Measurements from ENCODE around the gene CFAP57. TPM values are rescaled to one million over a fixed set of nuclear protein-coding genes. Genes with fewer than 3 reads are reported as not detected.
A peak's percentile ranks its signal among the peaks of the same experiment; 100 is the strongest.

The CFAP57 gene
- total RNA-seq, 4 donors from 2014 or later = 2.1 to 5.6 (median 4.1) TPM

- WGBS, 2 donors = 41 to 45% methylated on average over 8 of the region's 8 CpGs
- Histone ChIP-seq H3K9me3 (no peaks in the 10 kb centered on the region), H3K4me3 (replicated peaks in 1 of 3) (no peak overlapping the region), H3K27ac (peak overlapping the region; percentile 68 to 90 (median 69)), H3K27me3 (no peaks in the 10 kb centered on the region), H3K4me1 (peaks cover 19 to 49% of the 10 kb centered on the region in 2 donors), H3K36me3 (no peaks in the 10 kb centered on the region)
- intact Hi-C loops (cut with DNase I) = no loop called here
- TF ChIP-seq POLR2A (IDR thresholded peaks at IDR 0.05) (peak in 1 of 2 donors; percentile 33), CTCF (IDR thresholded peaks at IDR 0.05) (no peak)
- peak; percentile 89 to 90 for DNase-seq
Measured at GRCh38 chr1:43256675-43257570, 84.8 kb downstream of the CFAP57 start.

DNA sequence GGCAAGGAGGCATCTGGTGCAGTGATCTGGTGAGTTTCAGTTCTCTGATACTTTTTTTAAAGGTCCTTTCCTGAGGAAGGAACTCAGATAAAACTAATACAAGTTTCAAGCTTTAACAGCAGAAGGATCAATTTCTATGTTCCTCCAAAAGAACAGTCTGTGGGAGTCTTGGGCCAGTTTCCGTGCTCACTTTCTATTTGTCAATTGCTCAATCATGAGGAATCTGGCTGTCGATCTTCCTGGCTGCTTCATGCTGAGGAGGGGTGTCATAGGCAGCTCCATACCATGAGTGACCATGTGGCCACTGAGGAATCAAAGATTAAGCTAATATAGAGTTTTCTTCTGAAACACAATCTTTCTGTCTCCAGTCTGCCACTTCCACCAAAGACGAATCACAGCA lies 86.2 kb downstream of the CFAP57 start:
- TF ChIP-seq CTCF (IDR thresholded peaks at IDR 0.05) = no peak
- intact Hi-C loops (cut with DNase I) = no loop called here
- WGBS, 2 donors = 43 to 44% methylated on average over 3 of the region's 3 CpGs
- no peaks in the 10 kb centered on the region for H3K9me3 ChIP-seq
- H3K27ac ChIP-seq = peak overlapping the region; percentile 64 to 69 (median 68)
- H3K36me3 ChIP-seq = no peaks in the 10 kb centered on the region
- no peak for DNase-seq
- no peaks in the 10 kb centered on the region for H3K27me3 ChIP-seq
- peaks cover 25 to 49% of the 10 kb centered on the region in 2 donors for H3K4me1 ChIP-seq
- H3K4me3 ChIP-seq (replicated peaks in 1 of 3) = no peak overlapping the region

GRCh38 chr1:43265431-43265830 lies 93.3 kb downstream of the CFAP57 start:
- Histone ChIP-seq H3K4me3 (replicated peaks in 1 of 3) (no peak overlapping the region), H3K36me3 (no peaks in the 10 kb centered on the region), H3K27ac (peak overlapping the region; percentile 55 to 89 (median 78)), H3K4me1 (peaks cover 47 to 50% of the 10 kb centered on the region in 2 donors), H3K27me3 (no peaks in the 10 kb centered on the region), H3K9me3 (no peaks in the 10 kb centered on the region)
- DNase-seq = peak; percentile 39
- intact Hi-C loops (cut with DNase I) = no loop called here
- 32 to 33% methylated on average over 4 of the region's 4 CpGs for WGBS, 2 donors
- no peak for TF ChIP-seq CTCF (IDR thresholded peaks at IDR 0.05)
- peak in 1 of 2 donors; percentile 35 for TF ChIP-seq POLR2A (IDR thresholded peaks at IDR 0.05)

DNA sequence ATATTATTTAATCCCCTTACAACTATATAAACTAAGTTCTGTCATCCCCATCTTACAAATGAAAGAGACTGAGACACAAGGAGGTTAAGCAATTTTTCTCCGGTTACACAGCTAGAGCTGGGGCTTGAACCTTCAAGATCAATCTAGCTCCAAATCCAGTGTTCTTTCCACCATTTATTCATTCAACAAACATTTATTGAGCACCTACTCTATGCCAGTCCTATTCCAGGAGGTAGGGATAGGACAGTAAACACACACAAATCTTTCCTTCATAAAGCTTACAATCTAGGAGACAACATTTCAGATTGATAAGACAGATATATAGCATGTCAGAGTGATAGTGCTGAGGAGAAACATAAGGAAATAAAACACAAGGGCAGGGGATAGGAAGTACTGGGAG lies 94.8 kb downstream of the CFAP57 start:
- intact Hi-C loops (cut with DNase I) = no loop called here
- TF ChIP-seq POLR2A (IDR thresholded peaks at IDR 0.05) (no peak), CTCF (IDR thresholded peaks at IDR 0.05) (no peak)
- peaks cover 53 to 54% of the 10 kb centered on the region in 2 donors for H3K4me1 ChIP-seq
- no peak for DNase-seq
- peak overlapping the region; percentile 55 to 89 (median 65) for H3K27ac ChIP-seq
- H3K9me3 ChIP-seq = no peaks in the 10 kb centered on the region
- H3K36me3 ChIP-seq = no peaks in the 10 kb centered on the region
- no peak overlapping the region for H3K4me3 ChIP-seq (replicated peaks in 1 of 3)
- H3K27me3 ChIP-seq = no peaks in the 10 kb centered on the region
- WGBS, 2 donors = 92 to 100% methylated on average over 1 of the region's 1 CpG

DNA sequence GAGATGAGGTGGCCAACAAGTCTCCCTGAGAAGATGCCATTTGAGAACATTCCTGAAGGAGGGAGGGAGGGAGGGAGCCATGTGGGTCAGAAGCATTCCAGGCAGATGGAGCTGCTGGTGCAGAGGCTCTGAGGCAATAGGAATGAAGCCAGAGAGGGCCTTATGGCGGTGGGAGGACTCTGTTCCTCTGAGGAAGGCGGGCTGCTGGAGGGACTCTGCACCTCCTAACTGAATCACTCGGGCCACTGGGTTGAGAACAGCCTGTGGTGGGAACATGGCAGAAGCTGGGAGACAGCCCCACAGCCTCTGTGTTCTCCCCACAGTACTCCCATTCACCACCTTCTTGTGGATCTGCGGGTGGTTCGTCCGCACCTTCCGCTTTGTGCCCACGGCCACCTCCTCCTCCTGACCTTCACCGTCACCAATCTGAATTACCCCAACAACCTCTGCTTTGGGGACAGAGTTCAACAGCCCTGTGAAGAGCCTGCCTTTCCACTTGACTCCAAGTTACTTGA lies 95.2 kb downstream of the CFAP57 start:
- TF ChIP-seq POLR2A (IDR thresholded peaks at IDR 0.05) (no peak), CTCF (IDR thresholded peaks at IDR 0.05) (no peak)
- Histone ChIP-seq H3K27me3 (no peaks in the 10 kb centered on the region), H3K4me1 (peaks cover 53 to 55% of the 10 kb centered on the region in 2 donors), H3K27ac (peak overlapping the region; percentile 55 to 89 (median 65)), H3K36me3 (no peaks in the 10 kb centered on the region), H3K9me3 (no peaks in the 10 kb centered on the region), H3K4me3 (replicated peaks in 1 of 3) (no peak overlapping the region)
- WGBS, 2 donors = 78 to 79% methylated on average over 9 of the region's 9 CpGs
- DNase-seq = peak; percentile 41 to 43
- intact Hi-C loops (cut with DNase I) = no loop called here
